Activated T-helper 1 cell treated with Interleukin-2 at 50 U/mL for 16 hours (primary cell): Measurements from ENCODE around the gene VILL.
"Not testable (repeated sequence)": the region's sequence is repeated elsewhere in the genome, so short reads cannot be mapped to it uniquely, and the experiment has no call there.

Experiments used
- DNase-seq: peaks from one replicate; pipeline ENCODE4 v3.0.0-alpha.2; 2020; ENCODE audit warnings: low read depth

VILL gene

GRCh38 chr3:37963635-37964034 lies 27.0 kb upstream of the VILL start:
- no peak for DNase-seq

- DNase-seq, result no peak
Observed at GRCh38 chr3:37964146-37964545, 26.4 kb upstream of the VILL start.

- DNase-seq, result no peak
Observed at GRCh38 chr3:37964716-37965115, 25.9 kb upstream of the VILL start.

DNA sequence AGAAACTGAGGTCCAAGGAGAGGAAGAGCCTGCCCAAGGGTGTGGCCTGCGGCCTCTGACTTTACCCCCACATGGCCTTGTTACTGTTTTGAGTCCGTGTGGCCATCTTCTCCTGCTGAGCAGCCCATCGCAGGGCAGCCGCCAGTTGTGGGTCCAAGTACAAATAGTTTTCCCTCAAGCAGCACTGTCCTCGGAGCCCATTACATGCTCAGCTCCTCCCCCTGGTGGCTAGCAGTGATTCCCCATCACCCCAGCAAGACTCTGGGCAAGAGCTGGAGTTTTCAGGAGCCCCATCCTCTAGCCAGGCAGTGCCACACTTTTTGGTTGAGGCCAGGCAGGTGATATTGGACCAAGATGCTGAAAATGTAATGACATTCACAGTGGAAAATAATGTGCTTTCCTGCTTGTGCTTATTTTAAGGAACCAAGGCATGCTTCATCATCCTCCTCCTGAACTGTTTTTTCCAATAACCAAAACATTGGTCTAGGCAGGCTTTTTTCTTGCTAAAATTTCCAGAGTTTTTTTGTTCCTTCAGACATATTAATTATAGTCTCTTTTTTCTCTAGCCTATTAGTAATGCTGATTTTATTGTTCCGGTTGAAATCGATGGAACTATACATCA lies 23.2 kb upstream of the VILL start:
- DNase-seq, result peak; percentile 19

GRCh38 chr3:37968199-37968598 lies 22.4 kb upstream of the VILL start:
- DNase-seq, result no peak

DNA sequence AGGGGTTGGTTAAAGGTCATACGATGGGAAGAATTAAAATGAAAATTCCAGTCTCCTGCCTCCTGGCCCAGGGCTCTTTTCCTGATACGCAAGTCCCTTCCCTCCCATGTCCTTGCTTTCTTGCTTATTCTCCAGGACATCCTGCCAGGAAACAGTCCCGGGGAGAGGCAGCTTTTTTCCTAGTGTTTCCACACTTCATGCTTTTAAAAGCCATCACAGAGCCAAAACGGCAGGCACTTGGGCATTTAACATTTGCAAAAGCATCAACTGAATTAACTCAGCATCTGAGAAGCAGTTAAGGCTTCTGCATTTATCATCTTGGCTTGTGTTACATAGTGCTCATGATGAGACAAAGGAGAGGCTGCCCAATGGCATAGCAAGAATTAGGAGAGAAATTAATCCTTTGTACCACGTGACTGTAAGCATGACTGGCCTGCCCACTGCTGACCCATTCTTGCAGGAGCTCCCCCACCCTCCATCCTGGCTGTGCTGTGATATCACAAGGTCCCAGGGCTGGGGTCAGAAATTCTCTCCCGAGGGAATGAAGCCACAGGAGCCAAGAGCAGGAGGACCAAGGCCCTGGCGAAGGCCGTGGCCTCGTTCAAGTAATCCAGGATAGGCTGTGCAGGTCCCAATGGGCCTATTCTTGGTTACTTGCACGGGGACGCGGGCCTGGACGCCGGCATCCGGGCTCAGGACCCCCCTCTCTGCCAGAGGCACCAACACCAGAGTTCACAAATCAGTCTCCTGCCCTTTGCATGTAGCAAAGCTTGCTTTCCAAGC lies 21.6 kb upstream of the VILL start:
- DNase-seq, result no peak

DNA sequence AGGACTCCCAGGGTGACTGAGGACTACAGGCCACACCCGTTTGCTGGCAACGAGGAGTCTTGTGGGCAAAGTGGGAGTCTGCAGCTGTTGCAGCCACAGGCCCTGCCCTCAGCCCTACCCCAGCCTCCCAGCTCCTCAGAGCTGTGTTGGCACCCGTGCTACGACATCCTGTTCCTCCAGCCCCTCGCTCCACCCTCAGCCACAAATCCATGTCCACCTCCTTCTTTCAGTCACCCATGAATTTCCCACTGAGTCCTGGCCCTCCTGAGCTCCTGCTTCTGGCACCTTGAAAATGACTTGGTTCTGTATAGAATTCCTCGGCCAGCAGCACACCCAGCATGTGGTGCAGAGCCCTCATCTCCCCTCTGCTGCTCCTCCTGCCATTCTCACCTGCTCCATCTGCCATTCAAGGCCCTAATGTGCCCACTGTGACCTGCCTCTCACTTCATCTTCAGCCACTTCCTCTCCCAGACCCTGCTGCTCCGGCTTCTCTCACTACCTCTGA lies 20.9 kb upstream of the VILL start:
- no peak for DNase-seq

- DNase-seq, result no peak
Observed at GRCh38 chr3:37970802-37971201, 19.8 kb upstream of the VILL start.

- DNase-seq, result no peak
Observed at GRCh38 chr3:37971467-37971866, 19.1 kb upstream of the VILL start.

DNA sequence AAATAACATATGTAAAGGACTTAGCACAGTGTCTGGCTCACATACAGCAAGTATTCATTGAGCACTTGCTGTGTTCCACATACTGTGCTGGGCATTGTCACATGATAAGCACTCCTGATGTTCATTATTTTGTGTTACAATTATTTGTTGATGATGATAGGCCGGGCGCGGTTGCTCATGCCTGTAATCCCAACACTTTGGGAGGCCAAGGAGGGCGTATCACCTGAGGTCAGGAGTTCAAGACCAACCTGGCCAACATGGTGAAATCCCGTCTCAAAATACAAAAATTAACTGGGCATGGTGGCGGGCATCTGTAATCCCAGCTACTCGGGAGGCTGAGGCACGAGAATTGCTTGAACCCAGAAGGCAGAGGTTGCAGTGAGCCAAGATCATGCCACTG lies 18.5 kb upstream of the VILL start:
- not testable (repeated sequence) for DNase-seq

GRCh38 chr3:37973246-37974054 lies 17.1 kb upstream of the VILL start:
- DNase-seq, result no peak

GRCh38 chr3:37974121-37975083 lies 16.2 kb upstream of the VILL start:
- DNase-seq, result peak; percentile 53

DNA sequence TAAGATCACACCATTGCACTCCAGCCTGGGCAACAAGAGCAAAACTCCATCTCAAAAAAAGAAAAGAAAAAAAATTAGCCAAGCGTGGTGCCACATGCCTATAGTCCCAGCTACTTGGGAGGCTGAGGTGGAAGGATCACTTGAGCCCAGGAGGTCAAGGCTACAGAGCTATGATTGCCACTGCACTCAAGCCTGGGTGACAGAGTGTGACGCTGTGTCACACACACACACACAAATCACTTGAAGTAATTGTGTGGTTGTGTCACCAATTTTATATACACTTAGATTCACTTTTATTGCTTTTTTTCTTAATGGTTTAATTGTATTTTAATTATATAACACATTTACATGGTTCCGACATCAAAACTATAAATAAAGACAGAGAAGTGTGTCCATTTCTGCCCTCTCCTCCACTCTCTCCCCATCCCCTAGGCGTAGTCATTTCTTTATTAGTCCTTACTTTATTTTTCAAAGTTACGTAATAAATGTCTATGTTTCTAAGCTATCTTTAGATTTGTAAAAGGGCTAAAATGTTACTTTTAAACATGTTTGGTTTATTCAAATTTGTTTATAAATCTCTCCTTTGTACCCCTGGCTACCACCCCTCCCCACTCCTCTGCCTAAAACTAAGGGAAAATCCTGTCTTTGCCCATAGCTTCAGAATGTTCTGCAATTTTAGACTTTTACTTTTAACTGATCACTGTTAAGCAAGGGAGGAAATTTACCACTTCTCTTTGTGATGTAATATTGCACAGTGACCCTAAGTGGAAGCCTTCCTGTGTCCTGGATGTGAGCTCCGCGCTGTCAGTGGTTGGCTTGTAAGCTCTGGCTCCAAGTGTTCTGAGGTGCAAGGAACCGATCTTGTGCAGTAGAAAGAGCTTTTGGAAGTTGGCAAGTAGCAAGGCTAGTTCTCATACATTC lies 10.8 kb upstream of the VILL start:
- no peak for DNase-seq

- no peak for DNase-seq
Observed at GRCh38 chr3:37980462-37981347, 9.9 kb upstream of the VILL start.

- no peak for DNase-seq
Observed at GRCh38 chr3:37981348-37981664, 9.3 kb upstream of the VILL start.

DNA sequence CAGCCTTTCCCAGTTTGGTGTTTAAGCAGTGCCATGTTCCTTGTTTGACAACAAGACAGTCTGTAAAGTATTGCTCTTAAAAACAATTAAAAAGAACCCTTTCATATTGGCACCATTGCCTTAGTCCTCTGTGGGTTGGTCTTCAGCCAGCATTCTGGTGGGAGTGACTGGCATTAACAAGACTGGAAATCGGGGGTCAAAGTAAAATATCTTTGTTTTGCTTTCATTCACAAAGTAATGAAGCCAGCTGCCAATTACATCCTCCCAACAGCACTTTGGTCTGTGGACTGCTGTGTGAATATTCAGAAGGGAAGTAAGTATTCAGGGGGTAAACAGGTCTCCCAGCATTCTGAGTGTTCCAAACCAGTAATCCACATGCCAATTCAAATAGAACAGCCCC lies 8.3 kb upstream of the VILL start:
- DNase-seq, result no peak

DNA sequence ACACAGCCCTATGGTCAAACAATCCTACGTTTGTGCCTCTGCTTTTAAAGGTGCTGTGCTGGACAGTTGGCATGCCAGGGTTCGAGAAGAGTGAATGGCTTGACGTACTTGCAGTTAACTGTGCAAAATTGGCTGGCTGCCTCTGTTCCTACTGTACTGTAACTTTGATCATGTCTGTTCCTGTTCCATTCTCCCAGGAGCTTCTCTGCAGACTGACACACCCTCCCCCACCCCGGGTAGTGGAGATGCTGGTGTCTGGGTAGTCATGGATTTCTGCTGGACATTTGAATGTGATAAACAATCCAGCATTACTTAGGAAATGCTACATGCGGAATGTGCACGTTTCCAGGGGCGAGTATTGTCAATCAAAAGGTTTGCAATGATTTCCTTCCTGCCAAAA lies 6.5 kb upstream of the VILL start:
- DNase-seq, result no peak

- DNase-seq, result no peak
Observed at GRCh38 chr3:37984596-37984995, 6.0 kb upstream of the VILL start.

- DNase-seq, result no peak
Observed at GRCh38 chr3:37985637-37986320, 4.8 kb upstream of the VILL start.
